Mesothelial cell of epicardium (in vitro differentiated cells): ENCODE data around the gene AUTS2. TPM values are rescaled to one million over a fixed set of nuclear protein-coding genes. Genes with fewer than 3 reads are reported as not detected.

Experiments used
- DNase-seq, 2 experiments: peaks; one replicate each; pipeline ENCODE4 v3.0.0; 2021; ENCODE audit warnings: low spot score in 2 of 2; ENCODE audit not compliant: unreplicated experiment in 2 of 2
- H3K27ac Mint-ChIP-seq: 2 replicates; pipeline ENCODE4 v1.8.0; 2021; ENCODE audit warnings: mixed read lengths
- H3K27me3 Mint-ChIP-seq: 2 replicates; pipeline ENCODE4 v1.8.0; 2021; ENCODE audit warnings: low read depth, mixed read lengths
- H3K36me3 Mint-ChIP-seq: 2 replicates; pipeline ENCODE4 v1.8.0; 2021; ENCODE audit warnings: mixed read lengths
- H3K4me1 Mint-ChIP-seq: 2 replicates; pipeline ENCODE4 v1.8.0; 2021; ENCODE audit warnings: mixed read lengths
- H3K4me3 Mint-ChIP-seq: 2 replicates; pipeline ENCODE4 v1.8.0; 2021; ENCODE audit warnings: mild to moderate bottlenecking, moderate library complexity, mixed read lengths
- H3K9me3 Mint-ChIP-seq: 2 replicates; pipeline ENCODE4 v1.8.0; 2021; ENCODE audit warnings: mixed read lengths
- total RNA-seq: library from RNA; stranded (reverse); gene quantifications from 3 replicates; pipeline ENCODE4 v1.2.1, GENCODE V29; 2021
- TF ChIP-seq, protein P1 (sequence below): fragments of 200-600 bp; sonication (generic); IDR thresholded peaks from one replicate; pipeline ENCODE4 v1.5.0; 2021; ENCODE audit warnings: antibody characterized with exemption; ENCODE audit not compliant: unreplicated experiment

AUTS2 gene
- total RNA-seq, 1 donor from 2014 or later: 135 TPM

DNA sequence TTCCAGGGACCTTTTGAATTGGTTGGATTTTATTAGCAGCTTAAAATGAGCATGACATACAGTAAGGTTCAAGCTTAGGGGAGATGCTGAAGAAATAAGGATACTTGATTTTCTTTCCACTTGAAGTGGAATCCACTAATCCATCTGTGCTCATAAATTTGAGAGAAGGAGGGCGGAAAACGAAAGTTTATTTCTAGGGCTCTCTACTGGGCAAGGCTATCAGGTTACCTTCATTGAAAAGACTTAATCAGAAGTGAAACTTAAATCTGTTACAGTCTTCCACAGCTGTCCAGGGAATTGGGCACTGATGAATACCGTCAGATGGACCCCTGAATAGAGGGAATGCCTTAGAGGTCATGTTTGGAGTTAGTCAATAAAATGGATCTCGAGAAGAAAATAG is 21.8 kb downstream of the AUTS2 start:
- no peaks in the 10 kb centered on the region for H3K27me3 Mint-ChIP-seq

DNA sequence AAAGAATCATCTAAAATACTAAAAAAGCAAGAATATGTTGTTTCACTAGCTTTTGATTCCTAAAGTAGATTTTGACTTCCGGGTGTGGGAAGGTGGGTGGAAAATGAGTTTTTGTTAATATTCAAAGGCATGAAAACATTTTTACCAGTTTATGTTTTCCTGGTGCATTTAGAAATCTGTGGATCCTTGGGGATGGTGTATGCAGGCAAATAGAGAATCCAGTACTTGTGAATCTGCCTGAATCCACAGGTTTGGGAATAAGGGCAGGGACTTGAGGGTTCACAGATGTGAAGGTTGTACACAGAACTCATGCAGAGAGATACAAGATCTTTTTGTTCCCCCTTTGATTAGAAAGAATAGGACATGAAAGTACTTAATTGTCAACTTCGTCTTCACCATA is 22.4 kb downstream of the AUTS2 start:
- peaks cover 41% of the 10 kb centered on the region for H3K4me1 Mint-ChIP-seq
- TF ChIP-seq, protein P1, sequence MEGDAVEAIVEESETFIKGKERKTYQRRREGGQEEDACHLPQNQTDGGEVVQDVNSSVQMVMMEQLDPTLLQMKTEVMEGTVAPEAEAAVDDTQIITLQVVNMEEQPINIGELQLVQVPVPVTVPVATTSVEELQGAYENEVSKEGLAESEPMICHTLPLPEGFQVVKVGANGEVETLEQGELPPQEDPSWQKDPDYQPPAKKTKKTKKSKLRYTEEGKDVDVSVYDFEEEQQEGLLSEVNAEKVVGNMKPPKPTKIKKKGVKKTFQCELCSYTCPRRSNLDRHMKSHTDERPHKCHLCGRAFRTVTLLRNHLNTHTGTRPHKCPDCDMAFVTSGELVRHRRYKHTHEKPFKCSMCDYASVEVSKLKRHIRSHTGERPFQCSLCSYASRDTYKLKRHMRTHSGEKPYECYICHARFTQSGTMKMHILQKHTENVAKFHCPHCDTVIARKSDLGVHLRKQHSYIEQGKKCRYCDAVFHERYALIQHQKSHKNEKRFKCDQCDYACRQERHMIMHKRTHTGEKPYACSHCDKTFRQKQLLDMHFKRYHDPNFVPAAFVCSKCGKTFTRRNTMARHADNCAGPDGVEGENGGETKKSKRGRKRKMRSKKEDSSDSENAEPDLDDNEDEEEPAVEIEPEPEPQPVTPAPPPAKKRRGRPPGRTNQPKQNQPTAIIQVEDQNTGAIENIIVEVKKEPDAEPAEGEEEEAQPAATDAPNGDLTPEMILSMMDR: no peak
- no peak overlapping the region for H3K4me3 Mint-ChIP-seq
- H3K27ac Mint-ChIP-seq: no peak overlapping the region
- no peaks in the 10 kb centered on the region for H3K27me3 Mint-ChIP-seq
- DNase-seq: no peak
- no peaks in the 10 kb centered on the region for H3K36me3 Mint-ChIP-seq
- H3K9me3 Mint-ChIP-seq: no peaks in the 10 kb centered on the region

More for the DNA sequence above, 21.8 kb downstream of the AUTS2 start:
- no peak overlapping the region for H3K4me3 Mint-ChIP-seq
- no peak for DNase-seq
- TF ChIP-seq, protein P1: no peak
- H3K9me3 Mint-ChIP-seq: no peaks in the 10 kb centered on the region
- H3K4me1 Mint-ChIP-seq: peaks cover 38% of the 10 kb centered on the region
- no peaks in the 10 kb centered on the region for H3K36me3 Mint-ChIP-seq
- peak overlapping the region; percentile 33 for H3K27ac Mint-ChIP-seq

DNA sequence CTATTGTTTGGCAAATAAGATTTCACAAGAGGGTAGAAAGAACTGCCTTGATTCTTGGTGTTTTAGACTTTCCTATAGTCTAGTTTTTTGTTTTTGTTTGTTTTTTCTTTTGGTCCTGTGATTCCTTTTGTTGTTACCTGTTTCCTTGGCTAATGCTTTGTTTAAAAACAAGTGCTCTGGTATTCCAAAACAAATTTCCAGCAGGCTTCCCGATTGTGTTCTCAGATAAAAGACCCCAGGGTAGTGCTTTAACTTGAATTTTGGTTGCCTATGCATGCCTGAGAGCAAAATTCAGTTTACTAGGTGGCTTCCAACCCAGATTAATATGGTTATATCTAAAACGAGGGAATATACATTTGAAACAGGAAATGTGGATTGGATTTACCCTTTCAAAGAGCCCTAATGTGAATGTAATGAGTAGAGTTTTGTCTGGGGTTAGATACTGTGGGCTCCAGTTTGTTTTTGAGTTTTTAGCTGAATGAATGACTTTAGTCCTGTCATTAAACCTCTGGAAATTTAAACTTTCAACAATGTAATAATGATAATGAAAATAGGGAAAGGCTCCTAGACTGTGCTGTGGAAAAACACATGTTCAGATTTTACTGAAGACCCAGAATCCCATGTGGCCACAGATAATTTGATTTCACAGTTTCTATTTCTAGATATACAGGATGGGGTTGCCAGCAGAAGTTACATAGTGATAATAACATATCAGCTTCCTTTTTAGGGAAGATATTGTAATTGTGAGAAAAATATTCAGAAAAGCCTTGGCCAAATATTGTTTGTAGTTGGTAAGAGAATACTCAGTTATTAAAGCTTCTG is 23.9 kb downstream of the AUTS2 start:
- no peaks in the 10 kb centered on the region for H3K36me3 Mint-ChIP-seq
- DNase-seq: no peak
- peaks cover 39% of the 10 kb centered on the region for H3K4me1 Mint-ChIP-seq
- no peaks in the 10 kb centered on the region for H3K9me3 Mint-ChIP-seq
- H3K4me3 Mint-ChIP-seq: no peak overlapping the region
- TF ChIP-seq, protein P1: no peak
- H3K27me3 Mint-ChIP-seq: no peaks in the 10 kb centered on the region
- no peak overlapping the region for H3K27ac Mint-ChIP-seq

DNA sequence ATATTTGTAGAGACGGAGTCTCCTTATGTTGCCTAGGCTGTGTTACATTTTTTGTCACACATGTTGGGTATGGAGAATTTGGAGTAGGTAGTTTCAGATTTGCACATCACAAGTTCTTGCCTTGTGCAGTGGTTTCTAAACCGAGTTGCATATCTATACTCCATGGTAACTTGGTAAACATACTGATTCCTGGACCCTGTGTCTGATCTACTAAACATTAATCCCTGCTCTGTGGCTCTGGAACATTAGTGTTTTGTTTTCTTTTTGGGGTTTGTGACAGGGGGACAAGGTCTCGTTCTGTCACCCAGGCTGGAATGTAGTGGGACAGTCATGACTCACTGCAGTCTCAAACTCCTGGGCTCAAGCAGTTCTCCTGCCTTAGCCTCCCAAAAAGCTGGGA is 24.7 kb downstream of the AUTS2 start:
- Mint-ChIP-seq H3K4me3 (no peak overlapping the region), H3K27ac (no peak overlapping the region), H3K9me3 (no peaks in the 10 kb centered on the region), H3K4me1 (peaks cover 38% of the 10 kb centered on the region), H3K27me3 (no peaks in the 10 kb centered on the region), H3K36me3 (no peaks in the 10 kb centered on the region)
- TF ChIP-seq, protein P1: no peak
- DNase-seq: no peak

DNA sequence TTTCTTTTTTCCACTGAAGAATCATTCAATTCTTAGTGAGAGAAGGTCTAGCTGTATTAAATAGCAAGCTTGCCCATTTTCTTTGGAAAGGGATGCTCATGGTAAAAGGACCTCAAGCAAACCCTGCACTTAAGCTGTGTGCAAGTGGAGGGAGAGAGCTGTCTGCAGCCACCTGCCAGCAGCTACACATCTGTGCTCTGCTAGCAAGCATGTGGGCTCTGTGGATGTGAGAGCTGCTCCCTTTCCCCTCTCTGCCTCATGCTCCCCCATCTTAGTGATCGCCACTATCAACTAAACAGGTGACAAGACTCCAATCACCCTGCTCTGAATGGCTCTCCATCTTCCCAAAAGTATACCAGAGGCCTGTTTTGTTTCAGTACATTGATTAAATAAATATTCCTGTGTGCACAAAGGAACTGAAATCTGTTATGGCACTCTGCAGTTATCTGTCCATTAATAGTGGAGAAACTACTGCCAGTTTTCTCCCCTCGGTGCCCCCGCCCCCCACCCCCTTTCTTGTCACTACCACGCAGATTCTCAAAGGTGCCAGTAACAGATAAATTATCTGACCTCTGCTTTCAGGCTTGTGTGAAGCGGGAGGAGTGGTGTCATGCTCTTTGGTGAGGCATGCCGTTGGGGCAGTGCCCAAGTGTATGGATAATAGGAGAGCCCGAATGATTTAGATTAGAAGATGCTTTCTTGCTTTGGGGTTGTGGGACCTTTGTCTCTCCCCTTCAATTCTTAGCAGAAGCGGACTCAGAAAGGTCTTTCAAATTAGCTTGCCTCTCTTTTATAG is 26.4 kb downstream of the AUTS2 start:
- no peak for DNase-seq
- Mint-ChIP-seq H3K36me3 (no peaks in the 10 kb centered on the region), H3K4me1 (peaks cover 43% of the 10 kb centered on the region), H3K27ac (no peak overlapping the region), H3K9me3 (no peaks in the 10 kb centered on the region), H3K27me3 (no peaks in the 10 kb centered on the region), H3K4me3 (no peak overlapping the region)
- TF ChIP-seq, protein P1: no peak
